Activated T-helper 1 cell treated with anti-CD3 and anti-CD28 coated beads, Interleukin-12 subunit alpha, Interleukin-12 subunit beta, Interleukin-2, Interleukin-4 antibody, amounts not matched to agents 30 ng/mL and 10 ng/mL and 1 ng/mL, durations not matched to agents 14 hours and 24 hours and 36 hours (primary cell): ENCODE data around the gene TUBB1. TPM values are rescaled to one million over a fixed set of nuclear protein-coding genes. Genes with fewer than 3 reads are reported as not detected.

Source experiments
- DNase-seq: peaks from one replicate; pipeline ENCODE4 v3.0.0; 2021; ENCODE audit warnings: low spot score
- H3K27ac Mint-ChIP-seq: one replicate; pipeline ENCODE4 v1.8.0; 2021; ENCODE audit warnings: mild to moderate bottlenecking, mixed read lengths
- H3K27me3 Mint-ChIP-seq: one replicate; pipeline ENCODE4 v1.8.0; 2022; ENCODE audit warnings: mild to moderate bottlenecking, moderate library complexity, mixed read lengths; ENCODE audit not compliant: insufficient read depth
- H3K36me3 Mint-ChIP-seq: one replicate; pipeline ENCODE4 v1.8.0; 2021; ENCODE audit warnings: low read depth, mixed read lengths
- H3K4me1 Mint-ChIP-seq: one replicate; pipeline ENCODE4 v1.8.0; 2021; ENCODE audit warnings: low read depth, mixed read lengths
- H3K4me3 Mint-ChIP-seq: one replicate; pipeline ENCODE4 v1.8.0; 2021; ENCODE audit warnings: mild to moderate bottlenecking, moderate library complexity, mixed read lengths
- H3K9me3 Mint-ChIP-seq: one replicate; pipeline ENCODE4 v1.8.0; 2021; ENCODE audit warnings: mixed read lengths
- intact Hi-C: fragments of 100-400 bp; cut with micrococcal nuclease; formaldehyde crosslinking; loops from one replicate; pipeline ENCODE4 v1.15.1; 2024
- total RNA-seq: library from RNA; stranded (reverse); gene quantifications from 2 replicates; pipeline ENCODE4 v1.2.3, GENCODE V29; 2022

TUBB1 gene
- total RNA-seq: not detected in 2 replicates

DNA sequence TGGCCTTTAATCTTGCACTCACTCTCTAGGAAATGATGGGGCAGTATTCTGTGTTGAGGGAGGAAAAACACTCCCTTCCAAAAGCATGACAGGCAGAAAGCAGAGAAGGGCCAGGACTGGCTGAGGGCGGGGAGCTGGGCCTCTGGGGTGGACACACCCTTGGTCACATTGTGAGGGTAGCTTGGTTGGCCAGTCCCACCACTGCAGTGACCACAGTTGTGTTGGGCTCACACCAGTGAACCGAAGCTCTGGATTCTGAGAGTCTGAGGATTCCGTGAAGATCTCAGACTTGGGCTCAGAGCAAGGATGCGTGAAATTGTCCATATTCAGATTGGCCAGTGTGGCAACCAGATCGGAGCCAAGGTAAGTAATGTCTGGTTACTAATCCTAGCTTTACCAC, at the start of gene TUBB1:
Gene TUBB1, plus strand, starts transcription at position 213 of the 400 bp plus-strand sequence. Its CDS starts 94 bp downstream, at position 307.
- Mint-ChIP-seq H3K4me3 (no peak within 1 kb of the TSS), H3K27ac (no peak within 1 kb of the TSS), H3K36me3 (peaks cover 15% of the 10 kb centered on the region), H3K27me3 (no peaks in the 10 kb centered on the region), H3K4me1 (peaks cover 24% of the 10 kb centered on the region), H3K9me3 (no peaks in the 10 kb centered on the region)
- DNase-seq: no peak
- intact Hi-C loops: no loop called here

- Mint-ChIP-seq H3K9me3 (peaks cover 6% of the 10 kb centered on the region), H3K27ac (no peak overlapping the region), H3K4me1 (no peaks in the 10 kb centered on the region), H3K36me3 (peaks cover 1% of the 10 kb centered on the region), H3K4me3 (no peak overlapping the region), H3K27me3 (peaks cover 10% of the 10 kb centered on the region)
- DNase-seq: no peak
- intact Hi-C loops: no loop called here
Measured at GRCh38 chr20:58969439-58969838, 49.8 kb upstream of the TUBB1 start.

DNA sequence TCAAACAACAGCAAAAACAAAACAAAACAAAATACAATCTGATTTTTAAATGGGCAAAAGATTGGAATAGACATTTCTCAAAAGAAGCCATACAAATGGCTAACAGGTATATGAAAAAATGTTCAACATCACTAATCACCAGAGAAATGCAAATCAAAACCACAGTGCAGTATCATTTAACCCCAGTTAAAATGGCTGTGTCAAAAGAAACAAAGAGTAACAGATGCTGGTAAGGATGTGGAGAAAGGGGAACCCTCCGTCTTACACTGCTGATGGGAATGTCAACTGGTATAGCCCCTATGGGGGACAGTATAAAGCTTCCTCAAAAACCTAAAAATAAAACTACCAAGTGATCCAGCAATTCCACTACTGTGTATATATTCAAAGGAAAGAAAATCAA, 49.1 kb upstream of the TUBB1 start:
- no peak overlapping the region for H3K4me3 Mint-ChIP-seq
- peaks cover 9% of the 10 kb centered on the region for H3K9me3 Mint-ChIP-seq

GRCh38 chr20:58971429-58971828, 47.8 kb upstream of the TUBB1 start:
- Mint-ChIP-seq H3K36me3 (peaks cover 1% of the 10 kb centered on the region), H3K4me3 (no peak overlapping the region), H3K4me1 (no peaks in the 10 kb centered on the region), H3K9me3 (peaks cover 17% of the 10 kb centered on the region), H3K27me3 (peaks cover 2% of the 10 kb centered on the region), H3K27ac (no peak overlapping the region)
- intact Hi-C loops: no loop called here
- no peak for DNase-seq

More for the DNA sequence above, 49.1 kb upstream of the TUBB1 start:
- no peaks in the 10 kb centered on the region for H3K4me1 Mint-ChIP-seq
- intact Hi-C loops: no loop called here
- H3K27me3 Mint-ChIP-seq: peaks cover 6% of the 10 kb centered on the region
- DNase-seq: no peak
- H3K36me3 Mint-ChIP-seq: peaks cover 1% of the 10 kb centered on the region
- H3K27ac Mint-ChIP-seq: no peak overlapping the region

GRCh38 chr20:58973179-58973578, 46.0 kb upstream of the TUBB1 start:
- intact Hi-C loops: no loop called here
- H3K4me3 Mint-ChIP-seq: no peak overlapping the region
- no peaks in the 10 kb centered on the region for H3K4me1 Mint-ChIP-seq
- no peak overlapping the region for H3K27ac Mint-ChIP-seq
- peaks cover 1% of the 10 kb centered on the region for H3K36me3 Mint-ChIP-seq
- DNase-seq: no peak
- H3K9me3 Mint-ChIP-seq: peaks cover 17% of the 10 kb centered on the region
- H3K27me3 Mint-ChIP-seq: peaks cover 3% of the 10 kb centered on the region

DNA sequence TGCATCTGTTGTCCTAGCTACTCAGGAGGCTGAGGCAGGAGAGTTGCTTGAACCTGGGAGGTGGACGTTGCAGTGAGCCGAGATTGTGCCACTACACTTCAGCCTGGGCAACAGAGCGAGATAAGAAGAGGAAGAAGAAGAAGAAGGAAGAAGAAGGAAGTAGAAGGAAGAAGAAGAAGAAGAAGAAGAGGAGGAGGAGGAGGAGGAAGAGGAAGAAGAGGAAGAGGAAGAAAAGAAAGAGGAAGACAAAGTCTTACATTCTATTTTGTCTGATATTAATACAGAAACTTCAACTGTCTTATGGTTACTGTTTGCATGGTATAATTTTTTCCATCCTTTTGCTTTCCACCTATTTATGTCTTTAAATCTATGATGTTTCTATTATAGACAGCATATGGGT, 45.4 kb upstream of the TUBB1 start:
- peaks cover 1% of the 10 kb centered on the region for H3K36me3 Mint-ChIP-seq
- no peaks in the 10 kb centered on the region for H3K4me1 Mint-ChIP-seq
- intact Hi-C loops: no loop called here
- DNase-seq: no peak
- H3K27me3 Mint-ChIP-seq: peaks cover 9% of the 10 kb centered on the region
- H3K9me3 Mint-ChIP-seq: peaks cover 17% of the 10 kb centered on the region
- H3K27ac Mint-ChIP-seq: no peak overlapping the region
- H3K4me3 Mint-ChIP-seq: no peak overlapping the region

DNA sequence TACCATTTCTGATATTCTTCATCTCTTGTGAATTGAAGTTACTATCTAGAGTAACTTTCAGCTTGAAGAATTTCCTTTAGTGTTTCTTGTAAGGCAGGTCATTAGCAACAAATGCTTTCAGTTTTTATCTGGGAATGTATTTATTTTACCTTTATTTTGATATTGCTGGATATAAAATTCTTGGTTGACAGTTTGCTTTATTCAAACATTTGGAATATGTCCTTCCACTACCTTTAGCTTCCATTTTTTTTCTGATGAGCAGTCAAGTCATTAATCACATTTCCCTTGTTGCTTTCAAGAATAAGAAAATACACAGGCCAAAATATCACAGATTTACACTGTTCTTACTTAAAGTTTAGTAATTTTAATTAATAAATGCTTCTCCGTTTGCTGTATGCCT, 43.9 kb upstream of the TUBB1 start:
- peaks cover 10% of the 10 kb centered on the region for H3K9me3 Mint-ChIP-seq
- H3K36me3 Mint-ChIP-seq: peaks cover 1% of the 10 kb centered on the region
- no peak for DNase-seq
- intact Hi-C loops: no loop called here
- no peak overlapping the region for H3K4me3 Mint-ChIP-seq
- H3K4me1 Mint-ChIP-seq: no peaks in the 10 kb centered on the region
- peaks cover 15% of the 10 kb centered on the region for H3K27me3 Mint-ChIP-seq
- H3K27ac Mint-ChIP-seq: no peak overlapping the region

GRCh38 chr20:58976061-58976730, 43.0 kb upstream of the TUBB1 start:
- DNase-seq: no peak
- Mint-ChIP-seq H3K36me3 (peaks cover 1% of the 10 kb centered on the region), H3K4me3 (no peak overlapping the region)

GRCh38 chr20:58978351-58979190, 40.7 kb upstream of the TUBB1 start:
- Mint-ChIP-seq H3K27me3 (peaks cover 15% of the 10 kb centered on the region), H3K4me1 (peaks cover 10% of the 10 kb centered on the region), H3K9me3 (peaks cover 10% of the 10 kb centered on the region), H3K4me3 (no peak overlapping the region), H3K27ac (no peak overlapping the region), H3K36me3 (peaks cover 8% of the 10 kb centered on the region)
- intact Hi-C loops: no loop called here
- no peak for DNase-seq

More at GRCh38 chr20:58976061-58976730, 43.0 kb upstream of the TUBB1 start:
- H3K9me3 Mint-ChIP-seq: peaks cover 10% of the 10 kb centered on the region
- intact Hi-C loops: no loop called here
- H3K27ac Mint-ChIP-seq: no peak overlapping the region
- no peaks in the 10 kb centered on the region for H3K4me1 Mint-ChIP-seq
- H3K27me3 Mint-ChIP-seq: peaks cover 15% of the 10 kb centered on the region

- Mint-ChIP-seq H3K27me3 (peaks cover 12% of the 10 kb centered on the region), H3K9me3 (no peaks in the 10 kb centered on the region), H3K36me3 (peaks cover 16% of the 10 kb centered on the region), H3K27ac (peak within 1 kb of the TSS; percentile 91), H3K4me1 (peaks cover 21% of the 10 kb centered on the region), H3K4me3 (peak within 1 kb of the TSS; percentile 94)
- intact Hi-C loops: loop anchor here (1.0 to 5.0 kb wide), 10 partner anchors 26 to 1264 kb away; partner anchors contain the start of genes ATP5F1E, CTSZ, PRELID3B and VAPB
- DNase-seq: peak; percentile 86
Measured at GRCh38 chr20:58980711-58981627, 38.3 kb upstream of the TUBB1 start, which contains the start of gene NELFCD. NELFCD (plus strand) TSS chr20:58981256; CDS start chr20:58981310, 54 bp downstream.

- Mint-ChIP-seq H3K27ac (peak overlapping the region; percentile 91), H3K36me3 (peaks cover 20% of the 10 kb centered on the region), H3K9me3 (no peaks in the 10 kb centered on the region), H3K4me1 (peaks cover 25% of the 10 kb centered on the region), H3K27me3 (peaks cover 12% of the 10 kb centered on the region), H3K4me3 (peak overlapping the region; percentile 94)
- intact Hi-C loops: loop anchor here (1.0 to 5.0 kb wide), 10 partner anchors 26 to 1264 kb away; partner anchors contain the start of genes ATP5F1E, CTSZ, PRELID3B and VAPB
- no peak for DNase-seq
Measured at GRCh38 chr20:58981628-58982364, 37.4 kb upstream of the TUBB1 start.
